Bone marrow (tissue), 2 donors: ENCODE data around the gene DDX56.

Experiments used
- DNase-seq, 2 donors: peaks; one replicate each; lab custom pipeline; 2025; lab: John Stamatoyannopoulos, UW

The DDX56 gene, protein sequence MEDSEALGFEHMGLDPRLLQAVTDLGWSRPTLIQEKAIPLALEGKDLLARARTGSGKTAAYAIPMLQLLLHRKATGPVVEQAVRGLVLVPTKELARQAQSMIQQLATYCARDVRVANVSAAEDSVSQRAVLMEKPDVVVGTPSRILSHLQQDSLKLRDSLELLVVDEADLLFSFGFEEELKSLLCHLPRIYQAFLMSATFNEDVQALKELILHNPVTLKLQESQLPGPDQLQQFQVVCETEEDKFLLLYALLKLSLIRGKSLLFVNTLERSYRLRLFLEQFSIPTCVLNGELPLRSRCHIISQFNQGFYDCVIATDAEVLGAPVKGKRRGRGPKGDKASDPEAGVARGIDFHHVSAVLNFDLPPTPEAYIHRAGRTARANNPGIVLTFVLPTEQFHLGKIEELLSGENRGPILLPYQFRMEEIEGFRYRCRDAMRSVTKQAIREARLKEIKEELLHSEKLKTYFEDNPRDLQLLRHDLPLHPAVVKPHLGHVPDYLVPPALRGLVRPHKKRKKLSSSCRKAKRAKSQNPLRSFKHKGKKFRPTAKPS

DNA sequence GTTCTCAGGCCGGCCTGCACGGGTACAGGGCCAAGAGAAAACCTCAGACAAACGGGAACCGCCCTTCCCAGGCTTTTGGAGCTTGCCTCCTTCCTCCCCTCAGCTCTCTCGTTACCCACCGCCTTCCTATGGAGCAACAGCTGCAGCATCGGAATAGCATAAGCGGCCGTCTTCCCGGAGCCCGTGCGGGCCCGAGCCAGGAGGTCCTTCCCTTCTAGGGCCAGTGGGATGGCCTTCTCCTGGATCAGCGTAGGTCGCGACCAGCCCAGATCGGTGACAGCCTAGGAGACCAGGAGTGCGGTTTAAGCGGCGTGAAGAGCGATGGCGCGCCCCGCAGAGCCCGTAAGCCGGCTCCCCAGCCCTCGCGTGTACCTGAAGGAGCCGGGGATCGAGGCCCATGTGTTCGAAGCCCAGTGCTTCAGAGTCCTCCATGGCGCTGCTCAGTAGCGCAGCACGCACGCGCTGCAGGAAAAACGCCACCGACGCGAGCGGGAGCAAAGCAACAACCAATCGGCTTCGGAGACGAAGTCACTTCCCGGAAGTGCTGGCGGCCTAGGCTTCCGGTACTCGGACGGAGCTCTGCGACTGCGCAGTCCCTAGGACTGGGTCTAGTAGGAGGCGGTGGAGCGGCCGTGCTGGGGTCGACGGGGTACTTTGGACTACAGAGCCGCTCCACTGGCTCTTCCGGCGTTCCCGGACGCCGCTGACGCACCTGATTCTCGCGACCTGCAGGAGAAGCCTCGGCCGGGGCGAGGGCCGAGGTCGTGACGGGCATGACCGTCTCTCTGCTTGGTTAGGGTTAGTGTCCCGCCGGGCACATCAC lies at the start of gene DDX56:
TSS of gene DDX56 (minus strand) at position 445 of the 823 bp plus-strand sequence. CDS start at position 432, 13 bp downstream.
- peak; percentile 71 to 86 for DNase-seq

DNA sequence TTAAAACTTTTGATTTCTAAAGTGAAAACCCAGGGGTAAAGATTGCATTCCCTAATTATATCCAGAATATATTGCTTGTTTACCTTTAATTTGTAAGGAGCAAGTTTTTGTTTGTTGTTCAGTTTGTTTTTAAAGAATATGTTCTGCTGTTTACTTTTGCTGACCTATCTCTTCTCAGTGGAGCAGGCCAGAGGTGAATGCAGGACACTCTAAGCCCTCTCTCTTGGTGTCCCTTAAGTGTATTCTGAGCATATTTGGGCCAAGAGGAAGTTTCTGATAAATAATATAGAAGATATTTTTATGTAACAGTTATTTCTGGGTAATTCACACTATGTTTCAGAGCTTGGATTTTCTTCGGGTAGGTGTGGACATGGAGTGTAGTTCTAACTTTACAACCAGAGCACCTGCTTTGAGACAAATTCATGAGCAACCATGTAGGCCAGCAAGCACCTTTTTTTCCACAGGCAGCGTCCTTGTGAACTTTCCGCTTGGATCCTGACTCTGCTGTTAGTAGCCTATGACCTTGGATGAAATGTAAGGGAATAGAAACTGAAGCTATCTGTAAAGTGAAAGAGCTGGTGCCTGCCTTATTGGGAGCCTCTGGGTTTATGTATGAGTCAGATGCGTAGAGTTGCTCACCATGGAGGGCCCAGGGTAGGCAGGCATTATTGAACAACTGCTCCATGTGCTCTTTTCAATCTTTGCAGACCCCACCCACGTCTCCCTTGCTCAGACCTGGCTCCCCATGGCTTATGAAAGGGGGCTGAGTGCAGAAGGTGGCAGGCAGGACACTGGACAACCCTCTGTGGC lies 48.8 kb upstream of the DDX56 start:
- peak in 1 of 2 donors; percentile 12 for DNase-seq

DNA sequence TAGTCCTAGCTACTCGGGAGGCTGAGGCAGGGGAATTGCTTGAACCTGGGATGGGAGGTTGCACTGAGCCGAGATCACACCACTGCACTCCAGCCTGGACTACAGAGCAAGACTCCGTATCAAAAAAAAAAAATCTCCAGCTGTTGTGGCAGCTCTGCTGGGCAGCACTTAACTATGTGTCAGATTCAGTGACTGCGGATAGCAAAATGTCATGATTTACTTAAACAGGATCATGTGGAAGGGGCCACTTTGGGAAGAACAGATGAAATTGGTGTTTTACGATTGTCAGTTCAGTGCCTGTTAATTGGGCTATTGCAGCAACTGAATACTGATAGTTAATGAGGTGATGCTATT lies 48.0 kb upstream of the DDX56 start:
- no peak for DNase-seq

DNA sequence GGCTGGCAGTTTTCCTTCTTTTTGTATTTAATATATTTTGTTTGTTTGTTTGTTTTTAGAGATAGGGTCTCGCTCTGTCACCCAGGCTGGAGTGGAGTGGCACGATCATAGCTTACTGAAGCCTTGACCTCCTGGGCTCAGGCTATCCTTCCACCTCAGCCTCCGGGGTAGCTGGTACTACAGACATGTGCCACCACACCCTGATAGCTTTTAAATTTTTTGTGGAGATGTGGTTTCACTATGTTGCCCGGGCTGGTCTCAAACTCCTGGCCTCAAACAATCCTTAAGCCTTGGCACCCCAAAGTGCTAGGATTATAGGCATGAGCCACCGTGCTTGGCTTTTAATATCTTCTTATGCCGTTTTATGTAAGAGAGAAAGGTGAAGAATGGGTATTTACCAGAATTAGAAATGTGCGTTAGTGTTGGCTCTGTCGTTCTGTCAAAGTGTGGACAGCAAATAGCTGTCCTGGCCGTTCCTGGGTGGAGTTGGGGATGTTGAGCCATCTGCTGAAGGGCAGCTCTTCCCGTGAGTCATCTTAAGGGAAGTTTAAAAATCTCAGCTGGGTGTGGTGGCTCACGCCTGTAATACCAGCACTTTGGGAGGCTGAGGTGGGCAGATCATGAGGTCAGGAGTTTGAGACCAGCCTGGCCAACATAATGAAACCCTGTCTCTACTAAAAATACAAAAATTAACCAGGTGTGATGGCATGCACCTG lies 47.5 kb upstream of the DDX56 start:
- DNase-seq = no peak

DNA sequence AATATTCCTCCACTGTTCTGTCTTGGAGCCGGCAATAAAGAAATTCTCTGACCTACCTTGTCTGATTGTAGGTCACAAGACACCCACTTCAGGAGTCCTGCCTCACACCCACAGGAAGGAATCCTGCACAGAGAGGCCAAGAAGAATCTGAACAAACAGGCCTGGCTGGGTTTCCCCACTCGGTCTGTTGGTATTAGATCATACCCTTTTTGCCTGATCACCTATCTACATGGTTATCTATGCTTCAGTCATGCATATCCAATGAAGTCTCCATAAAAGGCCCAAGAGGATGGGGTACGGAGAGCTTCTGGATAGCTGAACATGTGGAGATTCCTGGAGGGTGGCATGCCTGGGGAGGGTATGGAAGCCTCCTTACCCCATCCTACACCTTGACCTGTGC lies 45.0 kb upstream of the DDX56 start:
- DNase-seq = no peak

GRCh38 chr7:44618045-44618444 lies 44.3 kb upstream of the DDX56 start:
- no peak for DNase-seq

DNA sequence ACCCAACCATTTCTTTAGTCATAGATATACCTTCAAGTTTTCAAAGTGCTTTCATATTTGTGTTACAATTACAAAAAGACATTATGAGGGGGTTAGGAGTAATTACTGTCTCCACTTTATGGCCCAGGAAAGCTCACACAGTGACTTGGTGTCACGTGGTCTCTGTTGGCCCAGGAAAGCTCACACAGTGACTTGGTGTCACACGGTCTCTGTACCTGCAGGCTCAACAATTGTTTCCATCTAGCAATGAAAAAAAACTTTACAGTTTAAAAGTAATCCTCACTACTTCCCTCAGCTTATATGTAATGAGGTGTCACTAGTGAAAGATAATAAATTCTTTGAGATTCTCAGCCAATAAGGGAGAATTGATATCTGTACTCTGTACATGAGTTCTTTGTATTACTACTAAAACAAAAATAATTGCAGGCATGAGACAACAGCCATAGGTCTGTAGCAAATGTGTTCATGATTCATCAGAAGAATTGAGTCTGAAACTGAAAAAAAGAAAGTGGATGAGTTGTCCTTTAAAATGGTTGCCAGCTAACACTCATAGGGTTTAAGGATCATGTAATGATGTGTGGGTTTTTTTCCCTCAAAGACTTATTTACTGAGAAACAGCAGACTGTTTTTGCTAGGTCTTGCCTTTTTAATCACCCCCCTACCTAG lies 43.6 kb upstream of the DDX56 start:
- no peak for DNase-seq

GRCh38 chr7:44616545-44616944 lies 42.8 kb upstream of the DDX56 start:
- DNase-seq = no peak

DNA sequence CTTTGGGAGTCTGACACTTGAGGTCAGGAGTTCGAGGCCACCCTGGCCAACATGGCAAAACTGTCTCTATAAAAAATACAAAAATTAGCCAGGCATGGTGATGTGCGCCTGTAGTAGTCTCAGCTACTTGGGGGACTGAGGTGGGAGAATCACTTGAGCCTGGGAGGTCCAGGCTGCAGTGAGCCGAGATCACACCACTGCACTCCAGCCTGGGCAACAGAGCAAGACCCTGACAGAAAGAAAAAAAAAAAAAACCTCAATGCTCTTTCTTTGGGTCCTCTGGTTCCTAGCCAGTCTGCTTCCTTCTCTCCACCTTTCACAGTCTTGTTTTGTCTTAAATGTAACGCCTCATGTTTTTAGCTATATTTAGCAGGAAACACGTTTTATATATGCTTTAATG lies 42.1 kb upstream of the DDX56 start:
- DNase-seq = no peak

DNA sequence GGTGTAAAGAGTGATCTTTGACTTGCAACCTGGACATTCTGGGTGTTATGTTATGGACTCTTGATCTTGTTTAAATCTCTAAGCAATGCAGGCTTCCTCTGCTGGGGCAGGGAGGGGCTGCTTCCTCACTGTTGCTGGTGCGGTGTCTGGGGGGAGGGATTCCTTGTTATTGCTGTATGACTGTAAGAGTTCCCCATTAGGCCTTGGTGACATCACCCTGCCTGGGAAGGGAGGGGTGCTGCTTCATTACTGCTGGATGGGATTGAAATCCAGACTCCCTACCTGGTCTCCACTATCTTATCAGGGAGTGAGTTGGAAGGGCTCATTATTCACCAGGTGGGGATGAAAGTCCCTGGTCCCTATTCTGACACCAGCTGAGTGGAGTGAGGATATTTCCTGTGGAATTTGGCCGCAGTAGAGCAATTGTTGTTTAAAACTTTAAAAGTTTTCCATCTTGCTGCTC lies 41.5 kb upstream of the DDX56 start:
- peak in 1 of 2 donors; percentile 70 for DNase-seq

GRCh38 chr7:44609829-44610228 lies 36.1 kb upstream of the DDX56 start:
- no peak for DNase-seq

DNA sequence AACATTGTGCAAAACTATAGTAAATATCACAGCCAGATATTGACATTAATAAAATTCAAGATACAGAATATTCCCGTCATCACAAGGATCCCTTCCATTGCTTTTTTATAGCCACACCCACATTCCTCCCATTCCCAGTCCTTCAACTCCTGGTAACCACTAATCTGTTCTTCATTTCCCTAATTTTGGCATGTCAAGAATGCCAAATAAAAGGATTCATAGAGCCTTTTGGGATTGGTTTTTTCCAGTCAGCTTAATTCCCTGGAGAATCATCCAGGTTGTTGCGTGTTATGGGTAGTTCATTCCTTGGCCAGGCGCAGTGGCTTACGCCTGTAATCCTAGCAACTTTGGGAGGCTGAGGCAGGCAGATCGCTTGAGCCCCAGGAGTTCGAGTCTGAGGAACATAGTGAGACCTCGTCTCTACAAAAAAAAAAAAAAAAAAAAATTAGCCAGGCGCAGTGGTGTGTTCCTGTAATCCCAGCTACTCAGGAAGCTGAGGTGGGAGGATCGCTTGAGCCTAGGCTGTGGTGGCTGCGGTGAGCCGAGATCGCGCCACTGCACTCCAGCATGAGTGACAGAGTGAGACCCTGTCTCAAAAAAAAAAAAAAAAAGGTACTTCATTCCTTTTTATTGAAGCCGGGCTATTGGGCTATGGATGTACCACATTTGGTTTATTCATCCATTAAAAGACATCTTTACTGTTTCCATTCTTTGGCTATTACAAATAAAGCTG lies 35.4 kb upstream of the DDX56 start:
- peak in 1 of 2 donors; percentile 61 for DNase-seq

DNA sequence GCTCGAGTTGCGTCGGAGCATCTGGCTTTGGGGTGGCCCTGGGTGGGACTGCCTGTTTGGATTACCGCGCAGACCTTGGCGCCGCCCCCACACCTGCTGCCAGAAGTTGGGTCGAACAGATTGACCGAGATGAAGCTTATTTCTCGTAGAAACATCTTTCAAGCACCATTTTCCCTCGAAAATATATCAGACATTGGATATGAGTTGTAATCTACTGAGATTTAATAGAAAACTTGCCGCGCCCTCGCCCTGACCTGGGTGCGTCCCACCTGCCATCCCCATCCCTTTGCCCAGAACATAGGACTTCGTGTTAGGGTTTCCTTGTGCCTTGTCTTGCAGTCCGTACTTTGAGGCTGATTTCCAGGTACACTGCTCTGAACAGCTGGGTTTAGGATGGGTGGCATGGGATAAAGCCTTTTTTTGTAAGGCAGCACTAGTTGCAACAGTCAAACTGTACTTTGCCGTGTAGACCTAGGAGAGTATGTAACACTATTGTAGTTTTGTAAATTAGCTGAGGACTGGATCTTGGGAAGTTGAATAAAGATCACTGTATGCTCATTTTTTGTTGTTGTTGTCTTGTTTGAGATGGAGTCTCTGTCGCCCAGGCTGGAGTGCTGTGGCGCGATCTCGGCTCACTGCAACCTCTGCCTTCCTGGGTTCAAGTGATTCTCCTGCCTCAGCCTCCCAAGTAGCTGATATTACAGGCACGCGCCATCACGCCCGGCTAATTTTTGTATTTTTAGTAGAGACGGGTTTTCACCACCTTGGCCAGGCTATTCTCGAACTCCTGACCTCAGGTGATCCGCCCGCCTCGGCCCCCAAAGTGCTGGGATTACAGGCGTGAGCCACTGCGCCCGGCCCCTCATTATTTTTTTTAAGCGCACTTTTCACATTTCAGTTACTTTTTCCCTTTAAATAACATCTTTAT lies 33.7 kb upstream of the DDX56 start:
- no peak for DNase-seq

DNA sequence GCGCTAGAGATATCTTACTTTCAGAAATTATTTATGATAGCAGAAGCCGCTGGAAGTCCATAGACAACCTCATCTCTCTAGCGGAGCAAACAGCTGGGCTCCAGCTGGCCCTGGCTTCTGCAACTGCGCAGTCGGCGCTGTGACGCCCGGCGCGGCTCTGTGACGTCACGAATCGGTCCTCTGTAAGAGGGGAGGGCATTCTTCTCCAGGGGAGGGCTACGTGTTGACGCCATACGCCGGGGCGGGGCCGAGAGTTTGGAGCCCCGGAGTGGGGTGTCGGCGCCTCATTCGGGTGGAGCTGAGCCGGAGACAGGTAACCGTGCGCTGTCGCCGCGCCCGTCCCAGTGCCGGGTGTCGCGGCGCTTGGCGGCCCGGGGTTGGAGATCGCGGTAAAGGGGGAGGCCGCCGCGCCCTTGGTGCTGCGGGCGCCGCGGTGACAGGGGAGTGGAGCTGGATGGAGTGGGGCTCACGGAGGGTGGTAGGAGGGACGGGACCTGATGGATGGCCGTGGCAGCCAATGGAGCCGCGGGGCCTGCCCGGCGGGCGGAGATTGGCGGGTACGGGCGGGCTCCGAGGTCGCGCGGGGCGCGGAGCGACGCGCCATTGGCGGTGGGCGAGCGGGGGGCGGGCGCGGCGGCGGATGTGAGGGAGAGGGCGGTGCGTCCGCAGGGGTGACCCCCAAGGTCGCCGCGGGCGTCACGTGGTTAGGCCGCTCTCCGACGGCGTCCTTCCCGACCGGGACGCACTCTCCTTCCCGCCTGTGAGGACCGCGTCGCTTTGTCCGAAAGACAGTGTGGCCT lies 32.8 kb upstream of the DDX56 start, which contains the start of gene OGDH:
TSS of gene OGDH (plus strand) at position 287 of the 800 bp plus-strand sequence. CDS start 17,717 bp downstream, outside the sequence.
- peak; percentile 95 to 100 for DNase-seq

GRCh38 chr7:44604941-44605340 lies 31.2 kb upstream of the DDX56 start:
- DNase-seq = no peak

DNA sequence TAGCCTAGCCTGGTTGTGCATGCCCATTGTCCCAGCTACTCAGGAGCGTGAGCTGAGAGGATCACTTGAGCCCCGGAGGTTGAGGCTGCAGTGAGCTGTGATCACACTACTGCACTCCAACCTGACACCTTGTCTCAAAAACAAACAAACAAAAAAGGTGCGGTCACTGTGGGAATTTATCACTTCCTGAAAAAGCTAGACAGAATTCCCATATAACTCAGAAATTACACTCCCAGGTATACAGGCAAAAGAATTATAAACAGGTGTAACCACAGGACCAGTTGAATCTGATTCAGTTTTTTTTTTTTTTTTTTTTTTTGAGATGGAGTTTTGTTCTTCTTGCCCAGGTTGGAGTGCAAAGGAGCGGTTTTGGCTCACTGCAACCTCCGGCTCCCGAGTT lies 29.5 kb upstream of the DDX56 start:
- DNase-seq = no peak

- DNase-seq = no peak
Observed at GRCh38 chr7:44602576-44602910, 28.8 kb upstream of the DDX56 start.

GRCh38 chr7:44599222-44599621 lies 25.5 kb upstream of the DDX56 start:
- DNase-seq = no peak
